ENCODE results near the gene SPON2.
A peak's percentile ranks its signal among the peaks of the same experiment; 100 is the strongest.
"Not testable (repeated sequence)": the region's sequence is repeated elsewhere in the genome, so short reads cannot be mapped to it uniquely, and the experiment has no call there.

Gene SPON2

DNA sequence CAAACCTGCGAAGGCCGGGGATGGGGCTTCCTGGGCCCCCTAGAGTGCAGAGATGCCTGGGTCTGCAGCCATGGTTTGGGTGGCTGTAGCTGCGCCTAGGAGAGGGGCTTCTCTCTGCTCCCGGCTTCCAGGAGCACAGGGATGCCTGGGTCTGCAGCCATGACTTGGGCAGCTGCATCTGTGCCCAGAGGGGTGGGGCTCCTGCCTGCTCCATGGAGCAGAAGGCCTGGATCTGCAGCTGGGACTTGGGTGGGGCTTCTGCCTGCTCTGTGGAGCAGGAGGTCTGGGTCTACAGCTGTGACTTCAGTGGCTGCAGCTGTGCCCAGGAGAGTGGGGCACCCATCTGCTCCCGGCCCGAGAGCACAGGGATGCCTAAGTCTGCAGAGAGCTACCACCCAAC, 20.8 kb downstream of the SPON2 start:
- DNase-seq (ENCODE audit: low spot score) = no peak

GRCh38 chr4:1150875-1151274, 21.5 kb downstream of the SPON2 start:
- no peak for DNase-seq (ENCODE audit: low spot score)

DNA sequence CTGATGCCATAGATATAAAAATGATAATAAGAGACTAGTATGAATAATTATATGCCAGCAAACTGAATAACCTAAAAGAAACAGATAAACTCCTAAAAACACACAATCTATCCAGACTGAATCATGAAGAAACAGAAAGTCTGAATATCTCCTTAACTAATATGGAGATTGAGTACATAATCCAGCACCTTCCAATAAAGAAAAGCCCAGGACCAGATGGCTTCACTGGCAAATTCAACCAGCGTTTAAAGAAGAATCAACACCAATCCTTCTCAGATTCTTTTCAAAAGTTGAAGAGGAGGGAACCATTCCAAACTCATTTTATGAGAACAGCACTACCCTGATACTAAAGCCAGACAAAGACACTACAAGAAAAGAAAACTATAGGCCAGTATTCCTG, 32.5 kb downstream of the SPON2 start:
- DNase-seq (ENCODE audit: low spot score) = no peak

GRCh38 chr4:1137850-1138249, 34.5 kb downstream of the SPON2 start:
- DNase-seq (ENCODE audit: low spot score) = no peak

- DNase-seq (ENCODE audit: low spot score) = no peak
These were observed 35.2 kb downstream of the SPON2 start for GRCh38 chr4:1137063-1137776.

- no peak for DNase-seq (ENCODE audit: low spot score)
These were observed 36.3 kb downstream of the SPON2 start for GRCh38 chr4:1136048-1136447.

- no peak for DNase-seq (ENCODE audit: low spot score)
These were observed 39.4 kb downstream of the SPON2 start for GRCh38 chr4:1133033-1133432.

DNA sequence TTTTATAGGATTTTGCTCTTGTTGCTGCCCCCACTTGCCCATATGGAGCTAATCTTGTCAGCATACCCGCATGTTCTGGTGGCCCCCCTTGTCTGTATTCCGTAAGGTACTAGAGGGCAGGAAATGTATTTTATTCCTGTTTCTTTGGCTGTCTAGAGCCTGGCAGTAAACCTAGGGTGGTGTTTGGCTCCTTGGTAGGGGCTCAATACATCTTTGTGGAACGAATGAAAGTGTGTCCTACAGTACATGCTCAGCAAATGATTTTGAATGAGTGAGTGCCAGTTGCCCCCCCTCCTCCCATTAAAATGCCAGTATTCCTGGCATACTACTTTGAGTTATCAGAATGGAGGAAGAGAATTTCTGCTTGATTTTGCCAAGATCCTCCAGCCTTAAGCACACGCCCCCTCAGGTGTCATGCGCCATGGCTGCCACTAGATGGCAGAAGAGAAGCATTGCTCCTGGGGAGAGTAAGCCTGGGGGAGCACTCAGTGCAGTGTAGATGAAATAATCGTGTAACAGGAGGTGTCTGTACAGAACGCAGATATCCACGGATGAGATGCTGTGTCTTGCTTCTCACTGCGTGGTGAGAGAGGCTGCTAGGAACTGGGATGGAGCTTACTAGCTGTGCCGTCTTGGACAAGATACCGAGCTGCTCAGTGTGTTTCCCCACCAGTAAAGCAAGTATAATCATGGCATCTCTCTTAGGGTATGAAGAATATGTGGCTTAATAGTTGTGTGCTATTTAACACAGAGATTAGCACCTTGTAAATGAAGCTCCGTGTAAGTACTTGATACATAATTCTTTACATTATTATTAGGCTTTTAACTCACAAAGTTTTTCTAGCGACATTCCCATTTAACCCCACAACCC, 41.8 kb downstream of the SPON2 start:
- DNase-seq (ENCODE audit: low spot score) = peak; percentile 90

DNA sequence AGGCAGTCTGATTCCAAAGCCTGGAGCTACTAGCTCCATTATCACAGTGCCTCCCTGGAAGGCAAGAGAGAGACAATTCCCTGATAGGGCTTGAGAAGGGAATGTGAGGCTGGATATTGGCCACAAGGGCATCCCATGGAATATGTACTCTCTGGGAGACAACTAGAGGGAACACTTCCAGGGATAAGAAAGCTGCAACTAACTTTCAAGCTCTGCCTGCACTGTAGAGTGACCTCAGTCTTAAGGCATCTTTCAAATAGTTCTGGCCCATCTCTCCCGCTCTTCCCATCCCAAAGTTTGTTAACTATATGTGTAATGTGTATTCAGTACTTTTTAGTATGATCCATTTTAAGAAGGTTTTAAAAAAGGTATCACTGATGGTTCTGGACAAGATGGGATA, 45.9 kb downstream of the SPON2 start:
- DNase-seq (ENCODE audit: low spot score) = no peak

- DNase-seq (ENCODE audit: low spot score) = not testable (repeated sequence)
These were observed 46.9 kb downstream of the SPON2 start for GRCh38 chr4:1125466-1125865.

DNA sequence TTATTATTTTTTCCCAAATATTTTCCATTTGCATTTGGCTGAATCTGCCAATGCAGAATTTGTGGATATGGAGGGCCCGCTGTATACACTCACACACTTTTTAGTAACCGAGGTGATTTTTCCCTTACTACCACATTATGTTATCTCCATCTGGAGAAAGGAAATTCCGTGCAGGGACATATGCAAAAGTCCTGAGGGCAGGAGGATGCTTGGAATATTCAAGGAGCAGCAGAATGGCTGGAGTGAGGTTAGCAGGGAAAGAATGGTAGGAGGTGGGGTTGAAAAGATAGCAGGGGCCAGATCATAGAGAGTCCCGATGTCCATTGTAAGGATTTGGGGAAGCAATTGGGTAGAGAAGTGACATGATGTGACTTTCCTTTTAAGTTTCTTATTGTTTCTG, 47.6 kb downstream of the SPON2 start:
- DNase-seq (ENCODE audit: low spot score) = no peak

- DNase-seq (ENCODE audit: low spot score) = no peak
These were observed 49.9 kb downstream of the SPON2 start for GRCh38 chr4:1122505-1122904.
